PC-9 (cell line): ENCODE results near the gene TTBK2. TPM values are rescaled to one million over a fixed set of nuclear protein-coding genes. Genes with fewer than 3 reads are reported as not detected.

Experiments
- BruUV-seq: library from RNA; stranded (reverse); fragments of 400-500 nt; replicated peaks from 2 replicates; lab custom pipeline; 2021; lab: Mats Ljungman, UMichigan
- CTCF ChIA-PET: fragments of 300-600 bp; sonication (Branson Sonifier 250); formaldehyde crosslinking; loops from one replicate; lab custom pipeline; 2022; ENCODE audit warnings: antibody characterized with exemption; lab: Charles Lee
- POLR2A ChIA-PET: fragments of 300-600 bp; sonication (Branson Sonifier 250); formaldehyde crosslinking; loops from one replicate; lab custom pipeline; 2022; ENCODE audit warnings: antibody characterized with exemption; ENCODE audit not compliant: unreplicated experiment; lab: Charles Lee
- DNase-seq, 2 experiments: peaks; one replicate each; pipeline versions ENCODE4 v3.0.0 to v3.0.0-alpha.2; 2015 to 2022; ENCODE audit warnings: mixed read lengths in 1 of 2
- H2AFZ ChIP-seq: fragments of 200-600 bp; sonication (generic); 2 replicates; pipeline ENCODE4 v1.8.1; 2017; ENCODE audit warnings: antibody characterized with exemption
- H3F3A ChIP-seq: fragments of 200-600 bp; sonication (generic); 2 replicates; pipeline ENCODE4 v1.8.1; 2017; ENCODE audit warnings: antibody characterized with exemption, mild to moderate bottlenecking, low read depth; ENCODE audit not compliant: insufficient read depth
- H3K27ac ChIP-seq: fragments of 200-600 bp; sonication (generic); 2 replicates; pipeline ENCODE4 v1.6.1; 2016; ENCODE audit warnings: mixed run types
- H3K27me3 ChIP-seq: fragments of 200-600 bp; sonication (generic); 2 replicates; pipeline ENCODE4 v1.6.1; 2016; ENCODE audit warnings: low read depth, mixed run types; ENCODE audit not compliant: insufficient read depth
- H3K36me3 ChIP-seq: fragments of 200-600 bp; sonication (generic); 2 replicates; pipeline ENCODE4 v1.6.1; 2016; ENCODE audit warnings: low read depth, mixed run types
- H3K4me1 ChIP-seq: fragments of 200-600 bp; sonication (generic); replicated peaks from 2 replicates; pipeline ENCODE4 v1.6.1; 2016; ENCODE audit warnings: mixed run types; ENCODE audit not compliant: insufficient read depth
- H3K4me2 ChIP-seq: fragments of 200-600 bp; sonication (generic); 2 replicates; pipeline ENCODE4 v1.6.1; 2017; ENCODE audit warnings: mixed run types
- H3K4me3 ChIP-seq: fragments of 200-600 bp; sonication (generic); 2 replicates; pipeline ENCODE4 v1.6.1; 2016; ENCODE audit warnings: mixed run types
- H3K79me2 ChIP-seq: fragments of 200-600 bp; sonication (generic); 2 replicates; pipeline ENCODE4 v1.6.1; 2017; ENCODE audit warnings: low read depth, mixed run types
- H3K9me2 ChIP-seq: fragments of 200-600 bp; sonication (generic); 2 replicates; pipeline ENCODE4 v1.8.1; 2017; ENCODE audit warnings: mild to moderate bottlenecking; ENCODE audit not compliant: insufficient read depth
- H3K9me3 ChIP-seq: fragments of 200-600 bp; sonication (generic); 2 replicates; pipeline ENCODE4 v1.8.1; 2016; ENCODE audit warnings: low read depth; ENCODE audit not compliant: insufficient read depth
- H4K20me1 ChIP-seq: fragments of 200-600 bp; sonication (generic); 2 replicates; pipeline ENCODE4 v1.8.1; 2017; ENCODE audit not compliant: insufficient read depth
- EZH2 ChIP-seq: fragments of 200-600 bp; sonication (generic); IDR thresholded peaks from 2 replicates; pipeline ENCODE4 v1.8.0; 2017; ENCODE audit warnings: antibody characterized with exemption, low read depth
- intact Hi-C: fragments of 100-400 bp; cut with micrococcal nuclease; formaldehyde crosslinking; loops from one replicate; pipeline ENCODE4 v1.10.0; 2022; ENCODE audit not compliant: unreplicated experiment
- total RNA-seq: library from RNA; stranded (reverse); gene quantifications from 2 replicates; pipeline ENCODE4 v1.2.3, GENCODE V29; 2021
- TF ChIP-seq, protein P1 (sequence below): fragments of 200-600 bp; sonication (generic); conservative IDR thresholded peaks from 2 replicates; pipeline ENCODE4 v1.6.1; 2017; ENCODE audit warnings: mixed run types, antibody characterized with exemption, mild to moderate bottlenecking, moderate library complexity

Gene TTBK2
- total RNA-seq, 1 experiment from 2014 or later = 22.6 TPM

- H3F3A ChIP-seq = no peaks in the 10 kb centered on the region
- intact Hi-C loops = no loop called here
- H3K4me2 ChIP-seq = no peak overlapping the region
- H3K4me3 ChIP-seq = no peak overlapping the region
- DNase-seq = peak in 1 of 2 experiments; percentile 69
- no peak overlapping the region for H2AFZ ChIP-seq
- no TSS peak for BruUV-seq
- no peaks in the 10 kb centered on the region for H3K9me3 ChIP-seq
- H4K20me1 ChIP-seq = no peaks in the 10 kb centered on the region
- 0 out of 2 replicates have a peak, but pooled peaks cover 4% of the 10 kb centered on the region for H3K4me1 ChIP-seq
- CTCF ChIA-PET = no interaction called here
- H3K36me3 ChIP-seq = no peaks in the 10 kb centered on the region
- H3K27me3 ChIP-seq = no peaks in the 10 kb centered on the region
- POLR2A ChIA-PET = no interaction called here
- H3K9me2 ChIP-seq = no peaks in the 10 kb centered on the region
- H3K27ac ChIP-seq = no peak overlapping the region
- H3K79me2 ChIP-seq = no peaks in the 10 kb centered on the region
- TF ChIP-seq, protein P1, sequence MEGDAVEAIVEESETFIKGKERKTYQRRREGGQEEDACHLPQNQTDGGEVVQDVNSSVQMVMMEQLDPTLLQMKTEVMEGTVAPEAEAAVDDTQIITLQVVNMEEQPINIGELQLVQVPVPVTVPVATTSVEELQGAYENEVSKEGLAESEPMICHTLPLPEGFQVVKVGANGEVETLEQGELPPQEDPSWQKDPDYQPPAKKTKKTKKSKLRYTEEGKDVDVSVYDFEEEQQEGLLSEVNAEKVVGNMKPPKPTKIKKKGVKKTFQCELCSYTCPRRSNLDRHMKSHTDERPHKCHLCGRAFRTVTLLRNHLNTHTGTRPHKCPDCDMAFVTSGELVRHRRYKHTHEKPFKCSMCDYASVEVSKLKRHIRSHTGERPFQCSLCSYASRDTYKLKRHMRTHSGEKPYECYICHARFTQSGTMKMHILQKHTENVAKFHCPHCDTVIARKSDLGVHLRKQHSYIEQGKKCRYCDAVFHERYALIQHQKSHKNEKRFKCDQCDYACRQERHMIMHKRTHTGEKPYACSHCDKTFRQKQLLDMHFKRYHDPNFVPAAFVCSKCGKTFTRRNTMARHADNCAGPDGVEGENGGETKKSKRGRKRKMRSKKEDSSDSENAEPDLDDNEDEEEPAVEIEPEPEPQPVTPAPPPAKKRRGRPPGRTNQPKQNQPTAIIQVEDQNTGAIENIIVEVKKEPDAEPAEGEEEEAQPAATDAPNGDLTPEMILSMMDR = no peak
- no peak for TF ChIP-seq EZH2
These were observed 75.0 kb downstream of the TTBK2 start for GRCh38 chr15:42845581-42845980.

DNA sequence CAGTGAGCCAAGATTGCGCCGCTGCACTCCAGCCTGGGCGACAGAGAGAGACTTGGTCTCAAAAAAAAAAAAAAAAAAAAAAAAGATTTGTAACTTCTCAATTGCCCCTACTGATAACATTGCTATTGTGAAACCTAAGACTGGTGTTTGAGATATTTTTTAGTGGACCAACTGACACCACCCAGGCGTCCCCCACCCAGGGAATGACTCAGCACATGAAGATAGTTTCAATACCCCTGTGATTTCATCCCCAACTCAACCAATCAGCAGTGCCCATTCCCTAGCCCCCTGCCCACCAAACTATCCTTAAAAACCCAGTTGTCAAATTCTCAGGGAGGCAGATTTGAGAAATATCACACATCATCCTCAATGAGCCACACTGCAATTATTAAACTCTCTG, 76.9 kb downstream of the TTBK2 start:
- no TSS peak for BruUV-seq
- no peaks in the 10 kb centered on the region for H3F3A ChIP-seq
- H3K9me2 ChIP-seq = no peaks in the 10 kb centered on the region
- no peaks in the 10 kb centered on the region for H3K79me2 ChIP-seq
- no peak overlapping the region for H3K4me2 ChIP-seq
- ChIA-PET CTCF (no interaction called here), POLR2A (no interaction called here)
- no peaks in the 10 kb centered on the region for H3K36me3 ChIP-seq
- intact Hi-C loops = no loop called here
- H3K27ac ChIP-seq = no peak overlapping the region
- no peaks in the 10 kb centered on the region for H3K9me3 ChIP-seq
- H2AFZ ChIP-seq = no peak overlapping the region
- TF ChIP-seq, protein P1 = no peak
- no peak for TF ChIP-seq EZH2
- no peaks in the 10 kb centered on the region for H4K20me1 ChIP-seq
- no peak for DNase-seq
- H3K4me3 ChIP-seq = no peak overlapping the region
- H3K27me3 ChIP-seq = no peaks in the 10 kb centered on the region
- H3K4me1 ChIP-seq = 0 out of 2 replicates have a peak, but pooled peaks cover 4% of the 10 kb centered on the region

GRCh38 chr15:42836251-42836650, 84.3 kb downstream of the TTBK2 start:
- H3K36me3 ChIP-seq = no peaks in the 10 kb centered on the region
- no peaks in the 10 kb centered on the region for H3K9me3 ChIP-seq
- no peak for TF ChIP-seq EZH2
- POLR2A ChIA-PET = no interaction called here
- no peaks in the 10 kb centered on the region for H3K27me3 ChIP-seq
- CTCF ChIA-PET = no interaction called here
- DNase-seq = no peak
- peaks cover 3% of the 10 kb centered on the region; the same call in 1 of the 2 replicates for H3F3A ChIP-seq
- no peak overlapping the region for H3K4me2 ChIP-seq
- H3K4me3 ChIP-seq = no peak overlapping the region
- no peak overlapping the region for H3K27ac ChIP-seq
- H4K20me1 ChIP-seq = no peaks in the 10 kb centered on the region
- H3K9me2 ChIP-seq = no peaks in the 10 kb centered on the region
- intact Hi-C loops = no loop called here
- no TSS peak for BruUV-seq
- H2AFZ ChIP-seq = no peak overlapping the region
- H3K79me2 ChIP-seq = no peaks in the 10 kb centered on the region
- peaks cover 10% of the 10 kb centered on the region for H3K4me1 ChIP-seq

- no peaks in the 10 kb centered on the region for H3K79me2 ChIP-seq
- DNase-seq = peak; percentile 28 to 73
- no peak overlapping the region for H3K4me3 ChIP-seq
- H3F3A ChIP-seq = peaks cover 3% of the 10 kb centered on the region; the same call in 1 of the 2 replicates
- no peaks in the 10 kb centered on the region for H3K9me3 ChIP-seq
- BruUV-seq = no TSS peak
- ChIA-PET POLR2A (no interaction called here), CTCF (no interaction called here)
- H2AFZ ChIP-seq = no peak overlapping the region
- no peak for TF ChIP-seq EZH2
- TF ChIP-seq, protein P1 = no peak
- H3K36me3 ChIP-seq = no peaks in the 10 kb centered on the region
- H3K27me3 ChIP-seq = no peaks in the 10 kb centered on the region
- H3K9me2 ChIP-seq = no peaks in the 10 kb centered on the region
- H3K4me2 ChIP-seq = peak overlapping the region; percentile 45
- intact Hi-C loops = no loop called here
- H3K4me1 ChIP-seq = peaks cover 10% of the 10 kb centered on the region
- H4K20me1 ChIP-seq = no peaks in the 10 kb centered on the region
- peak overlapping the region; percentile 58 for H3K27ac ChIP-seq
These were observed 88.0 kb downstream of the TTBK2 start for GRCh38 chr15:42832576-42832975.
